Endothelial cell of umbilical vein (primary cell): ENCODE data around the gene RIGI.

Source experiments
- CTCF ChIP-seq, 2 donors: IDR thresholded peaks; 1 replicate in 1 of 2; 2 replicates in 1 of 2; pipeline ENCODE4 v1.5.1; 2011; ENCODE audit warnings: low read length in 2 of 2, mild to moderate bottlenecking in 2 of 2, moderate library complexity in 2 of 2, control low read depth in 1 of 2, inconsistent platforms in 1 of 2, low read depth in 1 of 2; ENCODE audit not compliant: insufficient read depth in 1 of 2; ENCODE audit errors: extremely low read depth in 1 of 2
- EZH2 ChIP-seq: IDR thresholded peaks from 2 replicates; pipeline ENCODE4 v1.6.1; 2012; ENCODE audit warnings: borderline replicate concordance, low read depth, mild to moderate bottlenecking, moderate library complexity, low read length, inconsistent platforms; ENCODE audit not compliant: severe bottlenecking
- TF ChIP-seq, protein P1 (sequence below): IDR thresholded peaks from 2 replicates; pipeline ENCODE4 v1.6.1; 2011; ENCODE audit not compliant: insufficient read depth, insufficient read length

GRCh38 chr9:32552172-32552872 is 26.3 kb upstream of the RIGI start, which contains the start of the genes SMIM27 and TOPORS:
- TF ChIP-seq EZH2 (no peak), CTCF (IDR thresholded peaks at IDR 0.05; ENCODE audit: extremely low read depth in 1 of 2, insufficient read depth in 1 of 2, low read depth in 1 of 2, low read length in 2 of 2) (no peak)
- TF ChIP-seq, protein P1, sequence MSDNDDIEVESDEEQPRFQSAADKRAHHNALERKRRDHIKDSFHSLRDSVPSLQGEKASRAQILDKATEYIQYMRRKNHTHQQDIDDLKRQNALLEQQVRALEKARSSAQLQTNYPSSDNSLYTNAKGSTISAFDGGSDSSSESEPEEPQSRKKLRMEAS = peak; percentile 26
